Smooth muscle cell of the brain vasculature (primary cell): ENCODE measurements around the gene MYD88.

Source experiments
- DNase-seq: peaks from one replicate; pipeline ENCODE4 v3.0.0-alpha.2; 2012; ENCODE audit warnings: low read depth, low spot score

Gene MYD88

DNA sequence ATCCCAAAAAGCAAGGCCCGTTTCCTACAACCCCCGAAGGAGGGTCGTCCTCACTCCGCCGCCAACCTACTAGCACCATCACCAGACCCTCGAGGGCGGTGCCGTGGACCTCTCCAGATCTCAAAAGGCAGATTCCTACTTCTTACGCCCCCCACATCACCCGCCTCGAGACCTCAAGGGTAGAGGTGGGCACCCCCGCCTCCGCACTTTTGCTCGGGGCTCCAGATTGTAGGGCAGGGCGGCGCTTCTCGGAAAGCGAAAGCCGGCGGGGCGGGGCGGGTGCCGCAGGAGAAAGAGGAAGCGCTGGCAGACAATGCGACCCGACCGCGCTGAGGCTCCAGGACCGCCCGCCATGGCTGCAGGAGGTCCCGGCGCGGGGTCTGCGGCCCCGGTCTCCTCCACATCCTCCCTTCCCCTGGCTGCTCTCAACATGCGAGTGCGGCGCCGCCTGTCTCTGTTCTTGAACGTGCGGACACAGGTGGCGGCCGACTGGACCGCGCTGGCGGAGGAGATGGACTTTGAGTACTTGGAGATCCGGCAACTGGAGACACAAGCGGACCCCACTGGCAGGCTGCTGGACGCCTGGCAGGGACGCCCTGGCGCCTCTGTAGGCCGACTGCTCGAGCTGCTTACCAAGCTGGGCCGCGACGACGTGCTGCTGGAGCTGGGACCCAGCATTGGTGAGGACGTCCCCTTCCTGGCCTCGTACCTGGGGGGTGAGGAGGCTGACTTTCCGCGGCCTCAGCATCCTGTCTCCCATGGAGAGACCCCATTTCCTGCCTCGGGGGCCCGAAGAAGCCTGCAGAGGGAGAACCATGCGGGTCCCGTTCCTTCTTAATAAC lies at the start of gene MYD88:
Gene MYD88, plus strand, starts transcription at position 313 of the 842 bp plus-strand sequence. Its CDS starts 40 bp downstream, at position 353.
- DNase-seq, result no peak

GRCh38 chr3:38089163-38089562 lies 49.3 kb upstream of the MYD88 start:
- no peak for DNase-seq

- DNase-seq, result no peak
Measured at GRCh38 chr3:38090453-38090852, 48.0 kb upstream of the MYD88 start.

DNA sequence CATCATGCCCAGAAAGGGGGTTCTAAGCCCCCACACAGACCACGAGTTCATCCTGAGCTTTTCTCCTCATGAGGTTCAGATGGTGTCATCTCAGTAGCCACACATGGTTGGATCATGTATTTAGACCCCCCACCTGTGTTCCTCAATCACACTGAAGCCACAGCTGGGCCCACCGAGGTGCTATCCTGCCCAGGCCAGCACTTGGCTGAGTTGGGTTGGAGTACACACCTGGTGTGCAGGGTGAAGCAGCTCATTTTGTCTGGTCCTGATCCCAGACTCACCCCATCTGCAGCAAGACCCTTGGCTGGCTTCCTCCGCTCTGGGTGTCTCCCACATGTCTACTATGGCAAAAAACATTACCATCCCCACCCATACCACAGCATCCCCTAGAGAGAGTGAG lies 43.5 kb upstream of the MYD88 start:
- DNase-seq, result no peak

DNA sequence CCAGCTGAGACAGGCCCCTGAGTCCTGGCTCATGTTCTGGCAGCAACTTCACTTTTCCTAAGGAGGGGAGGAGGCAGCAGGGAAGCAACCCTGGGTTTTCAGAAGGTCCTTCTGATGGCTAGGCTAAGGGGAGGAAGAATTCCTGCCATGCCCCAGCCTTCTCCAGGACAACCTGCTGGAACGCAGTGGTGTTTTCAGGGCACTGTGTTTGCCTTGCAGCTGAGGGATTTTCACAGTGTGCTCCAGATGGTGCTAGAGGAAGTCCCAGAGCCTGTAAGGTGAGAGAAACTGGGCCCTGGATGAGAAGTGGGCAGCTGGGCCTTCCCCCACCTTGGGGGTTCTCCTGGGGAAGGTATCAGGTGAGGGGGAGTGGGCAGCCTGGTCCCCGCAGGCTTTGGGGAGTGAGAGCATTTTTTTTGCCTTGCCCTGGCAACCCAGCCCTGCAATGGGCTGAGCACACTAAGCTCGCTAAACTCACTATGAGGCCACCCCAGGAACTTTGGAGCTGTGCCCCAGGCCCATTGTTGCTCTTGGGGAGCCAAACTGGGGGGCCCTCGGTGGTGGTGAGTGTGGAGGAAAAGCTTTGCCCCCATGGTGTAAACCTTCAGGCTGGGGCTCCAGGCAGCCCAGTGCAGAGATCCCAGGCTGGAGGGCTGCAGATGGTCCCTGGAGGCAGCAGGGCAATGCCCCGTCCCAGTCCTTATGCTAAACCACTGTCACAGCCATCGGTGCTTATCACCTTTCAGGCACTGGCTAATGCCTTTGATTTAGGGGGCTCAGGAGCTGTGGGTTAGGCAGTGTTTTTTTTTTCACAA lies 42.6 kb upstream of the MYD88 start:
- no peak for DNase-seq

GRCh38 chr3:38097446-38098375 lies 40.8 kb upstream of the MYD88 start:
- no peak for DNase-seq

DNA sequence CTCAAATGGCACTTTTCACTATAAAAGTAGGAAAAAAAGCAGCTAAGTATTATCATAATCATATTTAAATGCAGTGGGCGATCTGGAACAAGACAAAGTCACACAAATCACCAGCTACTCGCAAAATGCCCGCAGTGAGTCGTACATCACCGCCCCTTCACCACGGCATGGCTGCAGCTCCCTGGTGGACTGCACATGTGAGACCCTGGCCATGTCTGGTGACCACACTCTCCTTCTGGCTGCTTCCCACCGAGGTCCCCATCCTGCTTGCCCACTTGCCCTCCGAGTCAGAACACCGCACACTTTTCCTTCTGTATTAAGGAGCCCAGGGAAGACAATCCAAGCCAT lies 40.1 kb upstream of the MYD88 start:
- DNase-seq, result no peak

GRCh38 chr3:38099518-38099917 lies 38.9 kb upstream of the MYD88 start:
- DNase-seq, result no peak

DNA sequence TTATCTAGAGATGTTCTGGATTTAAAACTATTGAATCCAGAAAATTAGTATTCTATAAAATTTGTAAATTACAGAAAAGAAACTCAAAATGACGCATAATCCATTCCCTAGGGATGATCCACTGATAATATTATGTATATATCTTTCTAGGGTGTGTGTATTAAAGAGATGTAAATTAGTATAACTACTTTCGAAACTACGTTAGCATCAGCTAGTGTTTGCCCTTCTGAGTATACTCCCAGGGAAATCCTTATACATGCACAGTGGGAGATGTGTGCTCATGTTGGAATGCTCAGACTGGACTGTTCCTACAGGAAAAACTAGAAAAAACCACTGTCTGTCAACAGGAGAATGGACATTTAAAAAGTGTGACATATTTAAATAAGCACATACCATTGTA lies 38.0 kb upstream of the MYD88 start:
- no peak for DNase-seq

GRCh38 chr3:38101811-38102443 lies 36.5 kb upstream of the MYD88 start:
- no peak for DNase-seq

GRCh38 chr3:38102444-38102814 lies 36.0 kb upstream of the MYD88 start:
- no peak for DNase-seq

- no peak for DNase-seq
Measured at GRCh38 chr3:38105525-38105924, 32.9 kb upstream of the MYD88 start.

DNA sequence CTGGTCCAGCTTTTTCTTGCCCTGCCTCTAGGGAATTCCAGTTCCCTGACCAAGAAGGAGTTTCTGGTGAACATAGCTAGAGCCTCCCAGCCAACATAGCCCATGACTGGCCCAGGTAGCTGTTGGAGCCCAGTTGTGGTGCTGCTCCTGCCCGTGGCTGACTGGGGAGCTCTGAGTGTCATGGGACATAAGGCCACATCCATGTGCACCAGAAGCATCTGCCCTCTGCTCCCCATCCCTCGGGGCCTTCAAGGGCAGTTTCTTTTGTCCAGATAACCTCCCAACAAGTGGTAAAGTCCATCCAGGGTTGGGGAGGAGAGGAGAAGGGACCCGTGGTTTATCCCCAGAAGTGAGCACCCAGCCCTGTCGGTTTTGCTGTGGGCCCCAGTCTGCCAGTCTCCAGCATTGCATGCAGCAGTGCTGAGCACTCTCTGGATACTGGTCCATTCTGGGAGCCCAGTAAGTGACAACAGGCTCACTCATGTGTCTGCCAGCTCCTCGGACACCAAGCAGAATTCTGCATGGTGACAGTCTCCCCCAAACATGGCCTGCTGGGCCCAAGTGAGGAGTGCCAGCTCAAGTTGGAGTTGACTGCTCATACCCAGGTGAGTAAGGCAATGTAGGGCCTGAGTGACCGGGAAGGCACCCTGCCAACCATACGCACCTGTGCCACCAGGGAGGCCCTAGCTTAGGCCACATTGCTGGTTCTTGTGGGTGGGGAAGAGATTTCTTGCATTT lies 30.4 kb upstream of the MYD88 start:
- DNase-seq, result no peak

- no peak for DNase-seq
Measured at GRCh38 chr3:38108649-38109579, 29.5 kb upstream of the MYD88 start.

DNA sequence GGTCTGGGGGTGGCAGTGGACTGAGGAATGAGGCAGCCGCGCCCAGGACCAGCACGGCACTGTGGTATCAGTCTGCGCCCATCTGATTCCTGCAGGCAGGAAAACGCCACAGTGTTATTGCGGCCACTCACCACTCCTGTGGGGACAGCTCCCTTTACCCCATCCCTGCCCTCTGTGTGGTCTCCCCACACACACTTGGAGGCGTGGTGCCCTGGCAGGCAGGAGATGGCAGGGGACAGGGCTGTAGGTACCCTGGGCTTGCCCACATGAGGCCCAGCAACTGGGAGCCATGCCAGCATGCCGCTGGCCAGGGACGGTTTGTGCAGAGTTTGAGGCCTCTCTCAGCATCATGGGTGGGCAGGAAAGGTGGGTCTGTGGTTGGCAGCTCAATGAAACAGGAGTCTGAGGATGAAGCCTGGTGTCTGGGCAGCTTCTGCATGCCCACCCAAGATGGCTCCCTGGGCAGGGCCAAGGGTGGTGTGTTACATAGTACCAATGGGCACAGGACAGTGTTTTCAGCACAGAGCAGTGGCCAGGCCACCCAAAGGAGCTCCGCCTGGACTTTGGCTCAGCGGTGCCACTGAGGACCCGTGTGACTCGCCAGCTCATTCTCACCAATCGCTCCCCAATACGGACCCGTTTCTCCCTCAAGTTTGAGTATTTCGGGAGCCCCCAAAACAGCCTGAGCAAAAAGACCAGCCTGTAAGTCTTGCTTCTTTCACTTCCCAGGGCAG lies 28.7 kb upstream of the MYD88 start:
- DNase-seq, result no peak

DNA sequence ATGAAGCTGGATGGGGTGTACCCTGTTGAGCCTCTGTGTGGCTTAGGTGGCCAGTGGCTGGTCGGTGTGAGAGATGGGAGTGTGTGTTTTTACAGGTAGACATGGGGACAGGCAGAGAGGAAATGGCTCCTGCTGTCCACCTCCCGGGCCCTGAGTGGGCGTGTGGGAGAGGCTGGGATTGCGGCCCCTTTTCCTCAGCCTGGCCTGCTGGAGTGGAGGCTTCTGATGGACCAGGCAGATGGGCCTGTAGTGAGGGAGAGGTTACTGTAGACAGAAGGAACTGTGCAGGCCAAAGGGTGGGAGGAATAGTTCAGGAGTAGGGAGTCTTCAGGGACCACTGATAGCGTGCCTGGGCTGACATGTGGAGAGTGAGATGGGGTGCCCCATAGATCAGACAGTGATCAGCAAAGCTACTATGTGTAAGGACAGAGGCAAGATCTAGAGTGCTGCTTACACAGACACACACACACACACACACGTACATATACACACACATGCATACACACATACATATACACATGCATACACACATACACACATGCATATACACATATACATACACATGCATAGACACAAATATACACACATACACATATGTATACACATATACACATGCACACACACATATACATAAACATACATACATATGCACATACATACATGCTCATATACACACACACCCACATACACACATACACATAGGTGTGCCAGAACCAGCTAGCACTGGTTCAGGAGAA lies 28.0 kb upstream of the MYD88 start:
- DNase-seq, result no peak

DNA sequence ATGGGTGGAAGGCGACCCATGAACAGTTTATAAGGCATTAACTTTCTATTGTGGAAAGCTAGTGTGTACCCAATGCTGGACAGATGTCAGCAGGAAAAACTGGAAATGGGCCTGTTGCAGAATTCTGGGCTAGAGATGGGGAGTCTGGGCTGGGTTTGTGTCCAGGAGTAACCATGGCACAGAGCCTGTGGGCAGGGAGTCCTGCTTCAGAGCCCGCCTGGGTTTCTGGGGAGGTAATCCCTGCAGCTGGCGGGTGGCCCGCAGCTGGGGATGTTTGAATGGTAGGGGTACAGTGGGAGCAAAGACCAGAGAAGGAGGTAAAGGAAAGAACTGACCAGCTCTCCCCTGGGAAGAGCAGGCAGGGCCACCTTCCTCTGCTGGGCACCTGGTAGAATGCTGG lies 27.3 kb upstream of the MYD88 start:
- DNase-seq, result no peak

- no peak for DNase-seq
Measured at GRCh38 chr3:38111696-38112377, 26.6 kb upstream of the MYD88 start.
